ENCODE results near the gene DHRSX. TPM values are rescaled to one million over a fixed set of nuclear protein-coding genes. Genes with fewer than 3 reads are reported as not detected.

DHRSX gene
- total RNA-seq, 1 experiment from 2014 or later, result 14.0 TPM

- Histone ChIP-seq H3K27me3 (ENCODE audit: low read length) (no peaks in the 10 kb centered on the region), H3K4me2 (ENCODE audit: low read depth, low read length, poor library complexity, severe bottlenecking) (no peak overlapping the region), H3K36me3 (ENCODE audit: insufficient read depth, low read length) (no peaks in the 10 kb centered on the region), H3K9me3 (ENCODE audit: low read length) (peaks cover 6% of the 10 kb centered on the region; the same call in 1 of the 2 replicates), H3K9me2 (replicated peaks; ENCODE audit: insufficient read depth, low read length) (no peaks in the 10 kb centered on the region), H4K20me1 (ENCODE audit: insufficient read depth, low read depth, low read length) (no peaks in the 10 kb centered on the region), H2AFZ (ENCODE audit: low read length) (no peak overlapping the region), H3K4me3 (ENCODE audit: low read length) (no peak overlapping the region), H3K4me1 (ENCODE audit: low read length) (no peaks in the 10 kb centered on the region), H3K27ac (ENCODE audit: low read length) (no peak overlapping the region), H3K79me2 (ENCODE audit: low read length) (no peaks in the 10 kb centered on the region), H3K9ac (ENCODE audit: low read length) (no peak overlapping the region)
- no peak for DNase-seq
These were observed 179.4 kb downstream of the DHRSX start for GRCh38 chrX:2321411-2321810.

GRCh38 chrX:2320580-2321327 is 180.0 kb downstream of the DHRSX start:
- H3K4me3 ChIP-seq (ENCODE audit: low read length), result no peak overlapping the region
- no peak for DNase-seq
- no peak overlapping the region for H3K27ac ChIP-seq (ENCODE audit: low read length)
- H3K27me3 ChIP-seq (ENCODE audit: low read length), result no peaks in the 10 kb centered on the region
- H3K79me2 ChIP-seq (ENCODE audit: low read length), result no peaks in the 10 kb centered on the region
- no peak overlapping the region for H3K9ac ChIP-seq (ENCODE audit: low read length)
- H3K4me2 ChIP-seq (ENCODE audit: low read depth, low read length, poor library complexity, severe bottlenecking), result no peak overlapping the region
- H3K36me3 ChIP-seq (ENCODE audit: insufficient read depth, low read length), result no peaks in the 10 kb centered on the region
- no peaks in the 10 kb centered on the region for H3K9me2 ChIP-seq (replicated peaks; ENCODE audit: insufficient read depth, low read length)
- no peaks in the 10 kb centered on the region for H4K20me1 ChIP-seq (ENCODE audit: insufficient read depth, low read depth, low read length)
- no peak overlapping the region for H2AFZ ChIP-seq (ENCODE audit: low read length)
- H3K9me3 ChIP-seq (ENCODE audit: low read length), result peaks cover 4% of the 10 kb centered on the region; the same call in 1 of the 2 replicates
- H3K4me1 ChIP-seq (ENCODE audit: low read length), result no peaks in the 10 kb centered on the region

- no peak overlapping the region for H3K9ac ChIP-seq (ENCODE audit: low read length)
These were observed 180.7 kb downstream of the DHRSX start for GRCh38 chrX:2320089-2320488.

GRCh38 chrX:2318371-2318770 is 182.4 kb downstream of the DHRSX start:
- Histone ChIP-seq H3K9me2 (replicated peaks; ENCODE audit: insufficient read depth, low read length) (no peaks in the 10 kb centered on the region), H2AFZ (ENCODE audit: low read length) (no peak overlapping the region), H3K9me3 (ENCODE audit: low read length) (no peaks in the 10 kb centered on the region), H3K27ac (ENCODE audit: low read length) (no peak overlapping the region), H3K79me2 (ENCODE audit: low read length) (no peaks in the 10 kb centered on the region), H3K4me1 (ENCODE audit: low read length) (no peaks in the 10 kb centered on the region), H4K20me1 (ENCODE audit: insufficient read depth, low read depth, low read length) (no peaks in the 10 kb centered on the region), H3K27me3 (ENCODE audit: low read length) (no peaks in the 10 kb centered on the region), H3K36me3 (ENCODE audit: insufficient read depth, low read length) (no peaks in the 10 kb centered on the region), H3K9ac (ENCODE audit: low read length) (no peak overlapping the region), H3K4me2 (ENCODE audit: low read depth, low read length, poor library complexity, severe bottlenecking) (no peak overlapping the region), H3K4me3 (ENCODE audit: low read length) (no peak overlapping the region)
- DNase-seq, result no peak

More at GRCh38 chrX:2320089-2320488, 180.7 kb downstream of the DHRSX start:
- Histone ChIP-seq H3K4me2 (ENCODE audit: low read depth, low read length, poor library complexity, severe bottlenecking) (no peak overlapping the region), H3K9me2 (replicated peaks; ENCODE audit: insufficient read depth, low read length) (no peaks in the 10 kb centered on the region), H4K20me1 (ENCODE audit: insufficient read depth, low read depth, low read length) (no peaks in the 10 kb centered on the region), H3K4me3 (ENCODE audit: low read length) (no peak overlapping the region), H3K79me2 (ENCODE audit: low read length) (no peaks in the 10 kb centered on the region), H3K36me3 (ENCODE audit: insufficient read depth, low read length) (no peaks in the 10 kb centered on the region), H3K27ac (ENCODE audit: low read length) (no peak overlapping the region), H2AFZ (ENCODE audit: low read length) (no peak overlapping the region), H3K4me1 (ENCODE audit: low read length) (no peaks in the 10 kb centered on the region), H3K9me3 (ENCODE audit: low read length) (no peaks in the 10 kb centered on the region), H3K27me3 (ENCODE audit: low read length) (no peaks in the 10 kb centered on the region)
- no peak for DNase-seq

- Histone ChIP-seq H3K79me2 (ENCODE audit: low read length) (no peaks in the 10 kb centered on the region), H3K4me2 (ENCODE audit: low read depth, low read length, poor library complexity, severe bottlenecking) (no peak overlapping the region), H3K27ac (ENCODE audit: low read length) (no peak overlapping the region), H3K9me3 (ENCODE audit: low read length) (no peaks in the 10 kb centered on the region), H3K4me3 (ENCODE audit: low read length) (no peak overlapping the region), H3K4me1 (ENCODE audit: low read length) (no peaks in the 10 kb centered on the region), H3K9ac (ENCODE audit: low read length) (no peak overlapping the region), H4K20me1 (ENCODE audit: insufficient read depth, low read depth, low read length) (no peaks in the 10 kb centered on the region), H3K36me3 (ENCODE audit: insufficient read depth, low read length) (no peaks in the 10 kb centered on the region), H3K9me2 (replicated peaks; ENCODE audit: insufficient read depth, low read length) (no peaks in the 10 kb centered on the region), H3K27me3 (ENCODE audit: low read length) (no peaks in the 10 kb centered on the region), H2AFZ (ENCODE audit: low read length) (no peak overlapping the region)
- no peak for DNase-seq
These were observed 183.2 kb downstream of the DHRSX start for GRCh38 chrX:2317527-2318055.

GRCh38 chrX:2316534-2316933 is 184.2 kb downstream of the DHRSX start:
- Histone ChIP-seq H3K79me2 (ENCODE audit: low read length) (no peaks in the 10 kb centered on the region), H3K4me1 (ENCODE audit: low read length) (no peaks in the 10 kb centered on the region), H3K4me3 (ENCODE audit: low read length) (no peak overlapping the region), H3K36me3 (ENCODE audit: insufficient read depth, low read length) (no peaks in the 10 kb centered on the region), H3K9me2 (replicated peaks; ENCODE audit: insufficient read depth, low read length) (no peaks in the 10 kb centered on the region), H2AFZ (ENCODE audit: low read length) (no peak overlapping the region), H4K20me1 (ENCODE audit: insufficient read depth, low read depth, low read length) (no peaks in the 10 kb centered on the region), H3K9me3 (ENCODE audit: low read length) (no peaks in the 10 kb centered on the region; the same call in 1 of the 2 replicates), H3K27ac (ENCODE audit: low read length) (no peak overlapping the region), H3K9ac (ENCODE audit: low read length) (no peak overlapping the region), H3K27me3 (ENCODE audit: low read length) (no peaks in the 10 kb centered on the region), H3K4me2 (ENCODE audit: low read depth, low read length, poor library complexity, severe bottlenecking) (no peak overlapping the region)
- DNase-seq, result no peak

GRCh38 chrX:2315434-2315833 is 185.3 kb downstream of the DHRSX start:
- Histone ChIP-seq H3K4me3 (ENCODE audit: low read length) (no peak overlapping the region), H3K27ac (ENCODE audit: low read length) (no peak overlapping the region), H3K27me3 (ENCODE audit: low read length) (no peaks in the 10 kb centered on the region), H3K9me3 (ENCODE audit: low read length) (no peaks in the 10 kb centered on the region; the same call in 1 of the 2 replicates), H3K36me3 (ENCODE audit: insufficient read depth, low read length) (no peaks in the 10 kb centered on the region), H3K4me2 (ENCODE audit: low read depth, low read length, poor library complexity, severe bottlenecking) (no peak overlapping the region), H3K9me2 (replicated peaks; ENCODE audit: insufficient read depth, low read length) (no peaks in the 10 kb centered on the region), H3K79me2 (ENCODE audit: low read length) (no peaks in the 10 kb centered on the region), H3K9ac (ENCODE audit: low read length) (no peak overlapping the region), H3K4me1 (ENCODE audit: low read length) (no peaks in the 10 kb centered on the region), H4K20me1 (ENCODE audit: insufficient read depth, low read depth, low read length) (no peaks in the 10 kb centered on the region), H2AFZ (ENCODE audit: low read length) (no peak overlapping the region)
- DNase-seq, result no peak

- DNase-seq, result no peak
- no peaks in the 10 kb centered on the region for H3K4me1 ChIP-seq (ENCODE audit: low read length)
- no peaks in the 10 kb centered on the region for H4K20me1 ChIP-seq (ENCODE audit: insufficient read depth, low read depth, low read length)
These were observed 185.9 kb downstream of the DHRSX start for GRCh38 chrX:2314831-2315365.

More at GRCh38 chrX:2314831-2315365, 185.9 kb downstream of the DHRSX start:
- no peak overlapping the region for H3K27ac ChIP-seq (ENCODE audit: low read length)
- H3K4me2 ChIP-seq (ENCODE audit: low read depth, low read length, poor library complexity, severe bottlenecking), result no peak overlapping the region
- H2AFZ ChIP-seq (ENCODE audit: low read length), result no peak overlapping the region
- H3K9me2 ChIP-seq (replicated peaks; ENCODE audit: insufficient read depth, low read length), result no peaks in the 10 kb centered on the region
- H3K36me3 ChIP-seq (ENCODE audit: insufficient read depth, low read length), result no peaks in the 10 kb centered on the region
- H3K27me3 ChIP-seq (ENCODE audit: low read length), result no peaks in the 10 kb centered on the region
- no peaks in the 10 kb centered on the region for H3K79me2 ChIP-seq (ENCODE audit: low read length)
- H3K9me3 ChIP-seq (ENCODE audit: low read length), result no peaks in the 10 kb centered on the region; the same call in 1 of the 2 replicates
- H3K4me3 ChIP-seq (ENCODE audit: low read length), result no peak overlapping the region
- H3K9ac ChIP-seq (ENCODE audit: low read length), result no peak overlapping the region
